ENCODE data around the gene EBF3. TPM values are rescaled to one million over a fixed set of nuclear protein-coding genes. Genes with fewer than 3 reads are reported as not detected.

EBF3 gene
- total RNA-seq, 1 donor from 2014 or later: 544 TPM

DNA sequence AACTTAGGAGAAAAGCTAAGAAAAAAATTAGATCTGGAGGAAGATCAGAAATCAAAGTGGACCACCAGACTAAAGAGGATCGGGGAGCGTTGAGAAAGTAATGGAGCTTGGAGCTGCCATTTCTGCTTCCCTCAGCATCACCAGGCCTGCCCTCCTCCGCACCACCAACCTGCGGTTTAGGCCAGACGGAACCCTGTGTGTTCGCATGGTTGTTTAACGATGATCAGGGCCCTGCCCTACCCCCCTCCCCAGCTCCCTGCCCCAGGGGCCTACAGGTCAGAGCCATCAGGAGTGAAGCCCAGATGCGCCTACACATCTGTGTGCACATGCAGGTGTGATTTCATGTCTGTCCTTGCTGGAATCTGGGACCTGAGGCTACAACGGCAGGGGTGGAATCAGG lies 45.7 kb downstream of the EBF3 start:
- H3K4me3 Mint-ChIP-seq (ENCODE audit: unreplicated experiment): peak overlapping the region; percentile 65
- peaks cover 60% of the 10 kb centered on the region for H3K9me3 Mint-ChIP-seq (ENCODE audit: unreplicated experiment)
- peak overlapping the region; percentile 73 for H3K27ac Mint-ChIP-seq (ENCODE audit: unreplicated experiment)
- TF ChIP-seq, protein P1, sequence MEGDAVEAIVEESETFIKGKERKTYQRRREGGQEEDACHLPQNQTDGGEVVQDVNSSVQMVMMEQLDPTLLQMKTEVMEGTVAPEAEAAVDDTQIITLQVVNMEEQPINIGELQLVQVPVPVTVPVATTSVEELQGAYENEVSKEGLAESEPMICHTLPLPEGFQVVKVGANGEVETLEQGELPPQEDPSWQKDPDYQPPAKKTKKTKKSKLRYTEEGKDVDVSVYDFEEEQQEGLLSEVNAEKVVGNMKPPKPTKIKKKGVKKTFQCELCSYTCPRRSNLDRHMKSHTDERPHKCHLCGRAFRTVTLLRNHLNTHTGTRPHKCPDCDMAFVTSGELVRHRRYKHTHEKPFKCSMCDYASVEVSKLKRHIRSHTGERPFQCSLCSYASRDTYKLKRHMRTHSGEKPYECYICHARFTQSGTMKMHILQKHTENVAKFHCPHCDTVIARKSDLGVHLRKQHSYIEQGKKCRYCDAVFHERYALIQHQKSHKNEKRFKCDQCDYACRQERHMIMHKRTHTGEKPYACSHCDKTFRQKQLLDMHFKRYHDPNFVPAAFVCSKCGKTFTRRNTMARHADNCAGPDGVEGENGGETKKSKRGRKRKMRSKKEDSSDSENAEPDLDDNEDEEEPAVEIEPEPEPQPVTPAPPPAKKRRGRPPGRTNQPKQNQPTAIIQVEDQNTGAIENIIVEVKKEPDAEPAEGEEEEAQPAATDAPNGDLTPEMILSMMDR (IDR thresholded peaks at IDR 0.05; ENCODE audit: partially characterized antibody, unreplicated experiment): no peak
- DNase-seq: peak; percentile 15
- peaks cover 58% of the 10 kb centered on the region for H3K4me1 Mint-ChIP-seq (ENCODE audit: low read depth, unreplicated experiment)
- H3K27me3 Mint-ChIP-seq (ENCODE audit: unreplicated experiment): peaks cover 49% of the 10 kb centered on the region
- peaks cover 11% of the 10 kb centered on the region for H3K36me3 Mint-ChIP-seq (ENCODE audit: unreplicated experiment)

DNA sequence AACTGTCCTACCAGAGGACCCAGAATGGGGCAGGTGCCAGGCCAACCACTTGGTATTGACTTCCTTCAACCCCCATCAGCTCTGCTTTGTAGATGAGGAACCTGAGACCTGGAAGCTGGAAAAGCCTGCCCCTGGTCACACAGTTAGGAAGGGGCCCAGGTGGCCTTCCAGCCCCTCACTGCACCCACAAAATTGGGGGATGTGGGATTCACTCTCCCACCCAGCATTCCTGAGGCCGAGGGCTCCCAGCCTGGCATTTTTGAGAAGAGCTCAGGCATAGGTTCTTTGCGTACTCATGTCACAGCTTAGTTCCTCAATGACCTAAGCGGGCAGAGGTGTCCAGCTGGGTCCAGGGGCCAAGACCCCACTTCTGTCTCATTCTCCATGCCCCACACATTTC lies 46.1 kb downstream of the EBF3 start:
- TF ChIP-seq, protein P1 (IDR thresholded peaks at IDR 0.05; ENCODE audit: partially characterized antibody, unreplicated experiment): no peak
- Mint-ChIP-seq H3K9me3 (ENCODE audit: unreplicated experiment) (peaks cover 59% of the 10 kb centered on the region), H3K4me3 (ENCODE audit: unreplicated experiment) (peak overlapping the region; percentile 65), H3K36me3 (ENCODE audit: unreplicated experiment) (peaks cover 15% of the 10 kb centered on the region), H3K27ac (ENCODE audit: unreplicated experiment) (peak overlapping the region; percentile 73), H3K27me3 (ENCODE audit: unreplicated experiment) (peaks cover 47% of the 10 kb centered on the region), H3K4me1 (ENCODE audit: low read depth, unreplicated experiment) (peaks cover 57% of the 10 kb centered on the region)
- DNase-seq: peak; percentile 12

DNA sequence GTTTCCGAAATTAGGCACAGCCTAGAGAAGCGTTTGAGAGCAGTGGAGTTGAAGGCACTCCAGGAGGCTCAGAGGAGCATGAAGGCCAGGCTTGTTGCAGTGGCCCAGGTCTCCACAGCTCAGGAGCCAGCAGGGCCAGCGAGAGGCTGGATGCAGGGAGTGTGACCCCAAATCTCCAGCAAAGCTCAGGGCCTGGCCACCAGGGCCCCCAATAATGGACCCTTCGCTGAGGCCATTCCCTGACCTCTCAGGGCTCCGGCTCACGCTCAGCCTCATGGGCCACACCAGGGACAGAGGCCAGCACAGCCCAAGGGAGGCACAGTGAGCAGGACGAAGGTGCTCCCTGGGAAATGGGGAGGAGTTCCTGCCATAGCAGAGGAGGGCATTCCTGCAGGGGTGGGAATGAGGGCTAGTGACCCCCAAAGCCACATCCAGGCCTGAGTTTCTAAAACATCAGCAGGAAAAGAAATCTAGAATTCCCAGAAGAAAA lies 47.5 kb downstream of the EBF3 start:
- H3K4me1 Mint-ChIP-seq (ENCODE audit: low read depth, unreplicated experiment): peaks cover 54% of the 10 kb centered on the region
- H3K27ac Mint-ChIP-seq (ENCODE audit: unreplicated experiment): no peak overlapping the region
- H3K9me3 Mint-ChIP-seq (ENCODE audit: unreplicated experiment): peaks cover 61% of the 10 kb centered on the region
- TF ChIP-seq, protein P1 (IDR thresholded peaks at IDR 0.05; ENCODE audit: partially characterized antibody, unreplicated experiment): no peak
- peaks cover 21% of the 10 kb centered on the region for H3K36me3 Mint-ChIP-seq (ENCODE audit: unreplicated experiment)
- peaks cover 42% of the 10 kb centered on the region for H3K27me3 Mint-ChIP-seq (ENCODE audit: unreplicated experiment)
- DNase-seq: peak; percentile 17
- H3K4me3 Mint-ChIP-seq (ENCODE audit: unreplicated experiment): peak overlapping the region; percentile 64

DNA sequence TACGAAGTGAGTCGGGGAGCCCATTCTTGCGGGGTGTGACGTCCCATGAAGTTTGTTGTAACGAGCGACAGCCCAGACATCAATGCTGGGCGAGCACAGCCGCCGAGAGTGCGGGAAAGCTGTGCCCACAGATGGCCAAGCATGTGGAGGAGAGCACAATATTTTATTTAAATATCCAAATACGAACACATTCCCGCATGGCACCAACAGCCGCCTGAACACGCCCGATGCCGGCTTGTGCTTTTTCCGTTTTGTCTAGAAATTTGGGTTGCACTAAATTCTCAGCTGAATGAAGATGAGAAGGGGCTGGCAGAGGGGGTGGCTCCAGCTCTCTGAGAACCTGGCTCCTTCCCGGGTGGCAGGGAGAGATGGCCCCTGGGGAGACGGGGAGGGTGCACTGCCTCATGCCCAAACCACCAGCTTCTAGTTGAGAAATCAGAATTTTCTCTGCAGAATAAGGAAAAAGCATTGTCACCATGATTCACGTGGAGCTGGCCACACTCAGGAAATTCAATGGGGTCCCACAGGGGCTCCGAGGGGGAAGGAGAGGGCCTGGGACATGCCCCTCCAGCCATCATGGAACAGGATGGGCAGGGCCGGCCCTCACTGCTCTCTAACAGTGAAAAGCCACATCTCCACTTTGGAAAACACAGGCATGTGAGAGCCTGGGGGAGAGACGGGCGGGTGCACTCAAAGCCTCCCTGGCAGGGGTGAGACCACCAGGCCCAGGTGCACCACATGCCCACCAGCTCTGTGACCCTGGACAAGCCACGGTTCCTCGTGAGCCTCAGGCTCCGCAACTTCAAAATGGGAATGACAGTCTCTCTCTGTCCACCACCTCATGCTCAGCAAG lies 48.3 kb downstream of the EBF3 start:
- Mint-ChIP-seq H3K27me3 (ENCODE audit: unreplicated experiment) (peaks cover 43% of the 10 kb centered on the region), H3K36me3 (ENCODE audit: unreplicated experiment) (peaks cover 18% of the 10 kb centered on the region)

More for the DNA sequence above, 48.3 kb downstream of the EBF3 start:
- Mint-ChIP-seq H3K9me3 (ENCODE audit: unreplicated experiment) (peaks cover 63% of the 10 kb centered on the region), H3K27ac (ENCODE audit: unreplicated experiment) (no peak overlapping the region), H3K4me3 (ENCODE audit: unreplicated experiment) (peak overlapping the region; percentile 68), H3K4me1 (ENCODE audit: low read depth, unreplicated experiment) (peaks cover 55% of the 10 kb centered on the region)
- peak; percentile 10 for DNase-seq
- TF ChIP-seq, protein P1 (IDR thresholded peaks at IDR 0.05; ENCODE audit: partially characterized antibody, unreplicated experiment): no peak

Data from glutamatergic neuron (in vitro differentiated cells).